Loucy (cell line): ENCODE data around the gene ECEL1.

Source experiments
- H2AFZ ChIP-seq: fragments of 200-600 bp; sonication (generic); 2 replicates; pipeline ENCODE4 v1.6.0; 2016; ENCODE audit warnings: antibody characterized with exemption, mild to moderate bottlenecking, low read length, moderate library complexity
- H3F3A ChIP-seq: fragments of 200-600 bp; 2 replicates; pipeline ENCODE4 v1.6.0; 2016; ENCODE audit warnings: antibody characterized with exemption, low read depth, mild to moderate bottlenecking
- H3K27me3 ChIP-seq: fragments of 200-600 bp; sonication (generic); 2 replicates; pipeline ENCODE4 v1.6.1; 2014; ENCODE audit warnings: low read length, mild to moderate bottlenecking; ENCODE audit not compliant: insufficient read depth, poor library complexity, severe bottlenecking
- H3K36me3 ChIP-seq: fragments of 200-600 bp; sonication (generic); 2 replicates; pipeline ENCODE4 v1.6.1; 2016; ENCODE audit warnings: low read length; ENCODE audit not compliant: insufficient read depth
- H3K4me1 ChIP-seq: fragments of 200-600 bp; sonication (generic); 2 replicates; pipeline ENCODE4 v1.5.1; 2014; ENCODE audit warnings: low read length, mild to moderate bottlenecking; ENCODE audit not compliant: insufficient read depth, poor library complexity, severe bottlenecking
- H3K4me2 ChIP-seq: fragments of 200-600 bp; sonication (generic); 2 replicates; pipeline ENCODE4 v1.6.0; 2014; ENCODE audit warnings: antibody characterized with exemption, low read length, low read depth, mild to moderate bottlenecking; ENCODE audit not compliant: poor library complexity, severe bottlenecking
- H3K4me3 ChIP-seq: fragments of 200-600 bp; sonication (generic); 2 replicates; pipeline ENCODE4 v1.5.1; 2014; ENCODE audit warnings: low read length, mild to moderate bottlenecking, mixed read lengths; ENCODE audit not compliant: poor library complexity, severe bottlenecking
- H3K79me2 ChIP-seq: fragments of 200-600 bp; sonication (generic); 2 replicates; pipeline ENCODE4 v1.6.1; 2014; ENCODE audit warnings: low read length; ENCODE audit not compliant: insufficient read depth
- H3K9ac ChIP-seq: fragments of 200-600 bp; sonication (generic); 2 replicates; pipeline ENCODE4 v1.6.0; 2014; ENCODE audit warnings: mild to moderate bottlenecking, low read depth, low read length, moderate library complexity; ENCODE audit not compliant: poor library complexity, severe bottlenecking
- H3K9me2 ChIP-seq: fragments of 200-600 bp; sonication (generic); replicated peaks from 2 replicates; pipeline ENCODE4 v1.6.1; 2016; ENCODE audit warnings: low read depth, low read length, mixed read lengths
- H3K9me3 ChIP-seq: fragments of 200-600 bp; sonication (generic); 2 replicates; pipeline ENCODE4 v1.6.1; 2014; ENCODE audit warnings: mild to moderate bottlenecking, antibody characterized with exemption, low read length, low read depth; ENCODE audit not compliant: insufficient read depth
- H4K20me1 ChIP-seq: fragments of 200-600 bp; sonication (generic); 2 replicates; pipeline ENCODE4 v1.6.0; 2014; ENCODE audit warnings: antibody characterized with exemption, low read length, mild to moderate bottlenecking; ENCODE audit not compliant: insufficient read depth, poor library complexity, severe bottlenecking
- CTCF ChIP-seq: fragments of 200-600 bp; sonication (generic); conservative IDR thresholded peaks from 2 replicates; pipeline ENCODE4 v1.5.1; 2014; ENCODE audit warnings: mild to moderate bottlenecking, antibody characterized with exemption, low read length
- EZH2phosphoT487 ChIP-seq: fragments of 200-600 bp; IDR thresholded peaks from 2 replicates; pipeline ENCODE4 v1.6.1; 2018; ENCODE audit warnings: antibody characterized with exemption, mild to moderate bottlenecking, moderate library complexity, borderline replicate concordance

The ECEL1 gene

GRCh38 chr2:232449964-232450363, 37.7 kb downstream of the ECEL1 start:
- peaks cover 9% of the 10 kb centered on the region for H3K4me1 ChIP-seq
- H3K4me2 ChIP-seq, result no peak overlapping the region
- H3K27me3 ChIP-seq, result no peaks in the 10 kb centered on the region
- H3K9ac ChIP-seq, result no peak overlapping the region
- H2AFZ ChIP-seq, result 0 out of 2 replicates have a peak overlapping the region, but pooled peaks have one; percentile 22
- H3K36me3 ChIP-seq, result no peaks in the 10 kb centered on the region
- no peaks in the 10 kb centered on the region for H4K20me1 ChIP-seq
- TF ChIP-seq EZH2phosphoT487 (no peak), CTCF (peak; percentile 5; the same call in 1 of the 2 replicates)
- no peaks in the 10 kb centered on the region for H3K79me2 ChIP-seq
- no peaks in the 10 kb centered on the region for H3K9me2 ChIP-seq
- no peaks in the 10 kb centered on the region for H3F3A ChIP-seq
- H3K9me3 ChIP-seq, result no peaks in the 10 kb centered on the region
- H3K4me3 ChIP-seq, result no peak overlapping the region

- no peaks in the 10 kb centered on the region for H3F3A ChIP-seq
- no peaks in the 10 kb centered on the region for H3K79me2 ChIP-seq
- H3K4me3 ChIP-seq, result no peak overlapping the region
- no peak overlapping the region for H3K4me2 ChIP-seq
- no peaks in the 10 kb centered on the region for H3K9me2 ChIP-seq
- no peaks in the 10 kb centered on the region for H3K9me3 ChIP-seq
- TF ChIP-seq CTCF (no peak), EZH2phosphoT487 (no peak)
- H2AFZ ChIP-seq, result no peak overlapping the region
- H3K36me3 ChIP-seq, result no peaks in the 10 kb centered on the region
- H3K9ac ChIP-seq, result no peak overlapping the region
- no peaks in the 10 kb centered on the region for H4K20me1 ChIP-seq
- H3K27me3 ChIP-seq, result no peaks in the 10 kb centered on the region
- peaks cover 9% of the 10 kb centered on the region for H3K4me1 ChIP-seq
These were observed 39.3 kb downstream of the ECEL1 start for GRCh38 chr2:232448304-232448690.

- Histone ChIP-seq H3K36me3 (no peaks in the 10 kb centered on the region), H3K9me3 (no peaks in the 10 kb centered on the region), H4K20me1 (no peaks in the 10 kb centered on the region), H3K4me3 (no peak overlapping the region), H3K4me2 (no peak overlapping the region), H3K79me2 (no peaks in the 10 kb centered on the region), H2AFZ (no peak overlapping the region), H3F3A (no peaks in the 10 kb centered on the region), H3K9me2 (no peaks in the 10 kb centered on the region), H3K4me1 (peaks cover 9% of the 10 kb centered on the region), H3K9ac (no peak overlapping the region), H3K27me3 (no peaks in the 10 kb centered on the region)
- TF ChIP-seq EZH2phosphoT487 (no peak), CTCF (no peak)
These were observed 39.9 kb downstream of the ECEL1 start for GRCh38 chr2:232447638-232448303.
